Muscle of arm (tissue), 12 donors: ENCODE data around the gene PLA2G5. TPM values are rescaled to one million over a fixed set of nuclear protein-coding genes. Genes with fewer than 3 reads are reported as not detected.

Experiments used
- polyA plus RNA-seq, 12 donors: library from polyadenylated mRNA; unstranded; fragments of 120-200 nt; gene quantifications; one replicate each; pipeline ENCODE4 v1.2.1, GENCODE V29; 2013; ENCODE audit not compliant: insufficient read length in 12 of 12

The PLA2G5 gene
- polyA plus RNA-seq, 12 donors, result 0.21 to 0.94 (median 0.34) TPM; not detected in 5

Other genes with a start within 250 kb of the PLA2G5 start
- 10 to 100 TPM in 3 of 12 donors, 1 to 10 TPM in 8, not detected in 1; 3.7 to 13.8 (median 6.6) TPM for gene OTUD3, start 187.8 kb upstream of the PLA2G5 start, polyA plus RNA-seq
- gene PLA2G2E, start 146.6 kb upstream of the PLA2G5 start, polyA plus RNA-seq, result not detected
- 10 to 100 TPM in 1 of 12 donors, 1 to 10 TPM in 8, under 1 TPM in 1, not detected in 2; 0.34 to 10.4 (median 1.3) TPM for gene PLA2G2A, start 90.6 kb upstream of the PLA2G5 start, polyA plus RNA-seq
- under 1 TPM in 6 of 12 donors, not detected in 6; 0.04 to 0.84 (median 0.09) TPM for gene PLA2G2D, start 49.3 kb downstream of the PLA2G5 start, polyA plus RNA-seq
- not detected for gene PLA2G2F, start 69.1 kb downstream of the PLA2G5 start, polyA plus RNA-seq
- under 1 TPM in 10 of 12 donors, not detected in 2; 0.05 to 0.76 (median 0.23) TPM for gene UBXN10, start 115.9 kb downstream of the PLA2G5 start, polyA plus RNA-seq
- gene PLA2G2C, start 116.3 kb downstream of the PLA2G5 start, polyA plus RNA-seq, result under 1 TPM in 3 of 12 donors, not detected in 9; 0.05 to 0.10 (median 0.06) TPM
- under 1 TPM in 10 of 12 donors, not detected in 2; 0.05 to 0.44 (median 0.16) TPM for gene VWA5B1, start 220.7 kb downstream of the PLA2G5 start, polyA plus RNA-seq